HG03575 (cell line): ENCODE results near the gene ZSWIM6.

ENCODE experiments used
- ATAC-seq: cut with Tn5 transposase; IDR thresholded peaks from one replicate; pipeline ENCODE4 v1.9.1; 2021; ENCODE audit not compliant: unreplicated experiment, insufficient number of reproducible peaks, low FRiP score; ENCODE audit errors: extremely low read depth

Gene ZSWIM6

GRCh38 chr5:61328791-61329549 is 3.1 kb upstream of the ZSWIM6 start:
- no peak for ATAC-seq

- no peak for ATAC-seq
Observed at GRCh38 chr5:61329550-61330128, 2.4 kb upstream of the ZSWIM6 start.

- ATAC-seq = no peak
Observed at GRCh38 chr5:61330341-61330844, 1.7 kb upstream of the ZSWIM6 start.

- ATAC-seq = no peak
Observed at GRCh38 chr5:61330845-61331406, 1.1 kb upstream of the ZSWIM6 start.

- ATAC-seq = no peak
Observed at GRCh38 chr5:61332358-61332749, 296 bp downstream of the ZSWIM6 start.

- ATAC-seq = no peak
Observed at GRCh38 chr5:61332851-61333320, 828 bp downstream of the ZSWIM6 start.

- no peak for ATAC-seq
Observed at GRCh38 chr5:61333321-61333953, 1.4 kb downstream of the ZSWIM6 start.

- no peak for ATAC-seq
Observed at GRCh38 chr5:61333954-61334867, 2.2 kb downstream of the ZSWIM6 start.

- no peak for ATAC-seq
Observed at GRCh38 chr5:61334868-61335615, 3.0 kb downstream of the ZSWIM6 start.

GRCh38 chr5:61339764-61340163 is 7.7 kb downstream of the ZSWIM6 start:
- ATAC-seq = no peak

- no peak for ATAC-seq
Observed at GRCh38 chr5:61340775-61341361, 8.8 kb downstream of the ZSWIM6 start.

- no peak for ATAC-seq
Observed at GRCh38 chr5:61342071-61342501, 10.0 kb downstream of the ZSWIM6 start.

GRCh38 chr5:61344187-61344944 is 12.3 kb downstream of the ZSWIM6 start:
- no peak for ATAC-seq

- no peak for ATAC-seq
Observed at GRCh38 chr5:61346511-61346910, 14.5 kb downstream of the ZSWIM6 start.

GRCh38 chr5:61347080-61347479 is 15.0 kb downstream of the ZSWIM6 start:
- no peak for ATAC-seq

- no peak for ATAC-seq
Observed at GRCh38 chr5:61348447-61348846, 16.4 kb downstream of the ZSWIM6 start.

- ATAC-seq = no peak
Observed at GRCh38 chr5:61349935-61350334, 17.9 kb downstream of the ZSWIM6 start.
